ENCODE data around the gene NTRK3.

- no peak for TF ChIP-seq CTCF (conservative IDR thresholded peaks at IDR 0.05; ENCODE audit: low read depth, low read length)
- no peak for TF ChIP-seq EZH2phosphoT487 (IDR thresholded peaks at IDR 0.05; ENCODE audit: borderline replicate concordance, low read length)
- no peak for TF ChIP-seq EZH2 (IDR thresholded peaks at IDR 0.05; ENCODE audit: low read length, unreplicated experiment)
These were observed 311.3 kb downstream of the NTRK3 start for GRCh38 chr15:87945246-87945645.

All from PC-3 (cell line).